ENCODE results near the gene CAP2. TPM values are rescaled to one million over a fixed set of nuclear protein-coding genes. Genes with fewer than 3 reads are reported as not detected.

Gene CAP2
- total and polyA plus RNA-seq, 2 donors (not counting 1 experiment from before 2014, with no cell fraction given) = 8.6 to 38.1 TPM

DNA sequence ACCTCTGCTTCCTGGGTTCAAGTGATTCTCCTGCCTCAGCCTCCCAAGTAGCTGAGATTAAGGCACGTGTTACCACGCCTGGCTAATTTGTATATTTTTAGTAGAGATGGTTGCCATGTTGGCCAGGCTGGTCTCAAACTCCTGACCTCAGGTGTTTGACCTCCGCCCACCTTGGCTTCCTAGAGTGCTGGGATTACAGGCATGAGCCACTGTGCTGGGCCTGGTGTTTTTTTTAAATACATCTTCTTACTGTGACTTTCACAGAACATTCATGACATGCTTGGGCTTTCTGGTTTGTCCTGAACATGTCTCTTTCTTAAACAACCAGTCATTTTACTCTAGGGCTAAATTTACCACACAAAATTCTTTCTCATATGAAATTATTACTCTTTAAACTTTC, 172.0 kb downstream of the CAP2 start:
- Histone ChIP-seq H3K27me3 (ENCODE audit: control insufficient read depth, insufficient read depth, low read length) (no peaks in the 10 kb centered on the region), H3K79me2 (ENCODE audit: control insufficient read depth, insufficient read depth, low read length) (no peaks in the 10 kb centered on the region), H3K9ac (ENCODE audit: insufficient read depth, low read length) (no peak overlapping the region), H4K20me1 (ENCODE audit: control insufficient read depth, extremely low read depth, insufficient read depth, low read length) (no peaks in the 10 kb centered on the region), H3K4me1 (ENCODE audit: control insufficient read depth, extremely low read depth, insufficient read depth, low read length) (no peaks in the 10 kb centered on the region), H2AFZ (ENCODE audit: low read length) (no peak overlapping the region), H3K4me3 (replicated peaks in 1 of 4; ENCODE audit: control extremely low read depth in 1 of 4, insufficient read depth in 1 of 4, low read depth in 3 of 4, low read length in 4 of 4) (no peak overlapping the region), H3K36me3 (ENCODE audit: control insufficient read depth, insufficient read depth, low read length) (no peaks in the 10 kb centered on the region), H3K27ac (ENCODE audit: insufficient read depth, low read length) (no peak overlapping the region), H3K9me3 (ENCODE audit: control insufficient read depth, insufficient read depth, low read depth, low read length) (no peaks in the 10 kb centered on the region), H3K4me2 (ENCODE audit: extremely low read depth, insufficient read depth, low read length) (no peak overlapping the region)
- no peak for TF ChIP-seq EZH2 (IDR thresholded peaks at IDR 0.05; ENCODE audit: low read length, missing control alignments)
- TF ChIP-seq, protein P1, sequence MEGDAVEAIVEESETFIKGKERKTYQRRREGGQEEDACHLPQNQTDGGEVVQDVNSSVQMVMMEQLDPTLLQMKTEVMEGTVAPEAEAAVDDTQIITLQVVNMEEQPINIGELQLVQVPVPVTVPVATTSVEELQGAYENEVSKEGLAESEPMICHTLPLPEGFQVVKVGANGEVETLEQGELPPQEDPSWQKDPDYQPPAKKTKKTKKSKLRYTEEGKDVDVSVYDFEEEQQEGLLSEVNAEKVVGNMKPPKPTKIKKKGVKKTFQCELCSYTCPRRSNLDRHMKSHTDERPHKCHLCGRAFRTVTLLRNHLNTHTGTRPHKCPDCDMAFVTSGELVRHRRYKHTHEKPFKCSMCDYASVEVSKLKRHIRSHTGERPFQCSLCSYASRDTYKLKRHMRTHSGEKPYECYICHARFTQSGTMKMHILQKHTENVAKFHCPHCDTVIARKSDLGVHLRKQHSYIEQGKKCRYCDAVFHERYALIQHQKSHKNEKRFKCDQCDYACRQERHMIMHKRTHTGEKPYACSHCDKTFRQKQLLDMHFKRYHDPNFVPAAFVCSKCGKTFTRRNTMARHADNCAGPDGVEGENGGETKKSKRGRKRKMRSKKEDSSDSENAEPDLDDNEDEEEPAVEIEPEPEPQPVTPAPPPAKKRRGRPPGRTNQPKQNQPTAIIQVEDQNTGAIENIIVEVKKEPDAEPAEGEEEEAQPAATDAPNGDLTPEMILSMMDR (conservative IDR thresholded peaks at IDR 0.05 in 1 of 2, IDR thresholded peaks at IDR 0.05 in 1 of 2; ENCODE audit: low read depth in 1 of 2, low read length in 2 of 2) = no peak
- DNase-seq (ENCODE audit: low read depth in 2 of 2) = no peak

DNA sequence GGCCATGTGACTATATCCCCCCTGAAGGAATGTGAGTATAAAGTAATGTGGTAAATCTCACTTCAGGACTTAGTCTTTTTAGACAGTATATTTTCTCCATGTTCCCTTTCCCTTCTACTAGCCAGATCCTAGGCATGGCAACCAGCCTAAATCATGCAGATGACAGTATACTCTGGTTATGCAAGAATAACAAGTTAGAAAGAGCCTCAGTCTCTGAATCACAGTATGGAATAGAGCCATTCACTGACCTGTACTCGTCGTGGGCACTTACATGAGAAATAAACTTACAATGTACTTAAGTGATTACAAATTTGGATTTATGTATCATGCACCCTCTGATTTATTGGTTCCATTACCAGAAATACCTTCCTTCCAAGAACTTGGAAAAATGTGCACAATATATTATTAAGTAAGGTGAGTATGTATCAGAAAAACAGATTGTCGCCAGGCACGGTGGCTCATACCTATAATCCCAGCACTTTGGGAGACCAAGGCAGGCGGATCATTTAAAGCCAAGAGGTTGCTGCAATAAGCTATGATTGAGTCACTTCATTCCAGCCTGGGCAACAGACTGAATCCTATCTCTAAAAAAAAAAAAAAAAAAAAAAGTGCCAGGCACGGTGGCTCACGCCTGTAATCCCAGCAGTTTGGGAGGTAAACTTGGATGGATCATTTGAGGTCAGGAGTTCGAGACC, 181.6 kb downstream of the CAP2 start:
- Histone ChIP-seq H3K27me3 (ENCODE audit: control insufficient read depth, insufficient read depth, low read length) (no peaks in the 10 kb centered on the region), H3K79me2 (ENCODE audit: control insufficient read depth, insufficient read depth, low read length) (no peaks in the 10 kb centered on the region), H3K4me2 (ENCODE audit: extremely low read depth, insufficient read depth, low read length) (no peak overlapping the region), H3K4me3 (replicated peaks in 1 of 4; ENCODE audit: control extremely low read depth in 1 of 4, insufficient read depth in 1 of 4, low read depth in 3 of 4, low read length in 4 of 4) (no peak overlapping the region), H3K36me3 (ENCODE audit: control insufficient read depth, insufficient read depth, low read length) (no peaks in the 10 kb centered on the region), H3K4me1 (ENCODE audit: control insufficient read depth, extremely low read depth, insufficient read depth, low read length) (no peaks in the 10 kb centered on the region), H3K9ac (ENCODE audit: insufficient read depth, low read length) (no peak overlapping the region), H2AFZ (ENCODE audit: low read length) (no peak overlapping the region), H3K27ac (ENCODE audit: insufficient read depth, low read length) (no peak overlapping the region), H4K20me1 (ENCODE audit: control insufficient read depth, extremely low read depth, insufficient read depth, low read length) (no peaks in the 10 kb centered on the region), H3K9me3 (ENCODE audit: control insufficient read depth, insufficient read depth, low read depth, low read length) (no peaks in the 10 kb centered on the region)
- no peak for TF ChIP-seq EZH2 (IDR thresholded peaks at IDR 0.05; ENCODE audit: low read length, missing control alignments)
- TF ChIP-seq, protein P1 (conservative IDR thresholded peaks at IDR 0.05 in 1 of 2, IDR thresholded peaks at IDR 0.05 in 1 of 2; ENCODE audit: low read depth in 1 of 2, low read length in 2 of 2) = no peak
- DNase-seq (ENCODE audit: low read depth in 2 of 2) = peak; percentile 89 to 91

DNA sequence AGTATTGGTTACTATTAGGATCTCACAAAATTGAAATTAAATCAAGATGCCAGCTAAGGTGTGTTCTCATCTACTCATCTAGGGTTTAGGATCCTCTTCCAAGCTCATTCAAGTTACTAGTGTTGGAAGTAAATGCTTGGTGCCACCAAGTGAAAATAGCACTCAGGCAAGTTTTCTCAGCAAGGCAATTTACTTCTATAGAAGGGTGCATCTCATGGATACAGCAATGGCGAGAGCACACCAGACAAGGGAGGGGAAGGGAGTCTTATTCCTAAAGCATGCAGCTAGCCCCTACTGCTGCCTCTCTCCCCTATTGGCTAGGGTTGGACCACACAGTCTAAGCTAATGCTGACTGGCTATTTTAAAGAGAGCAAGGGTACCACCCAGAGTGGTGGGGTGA, 183.7 kb downstream of the CAP2 start:
- TF ChIP-seq EZH2 (IDR thresholded peaks at IDR 0.05; ENCODE audit: low read length, missing control alignments) = no peak
- TF ChIP-seq, protein P1 (conservative IDR thresholded peaks at IDR 0.05 in 1 of 2, IDR thresholded peaks at IDR 0.05 in 1 of 2; ENCODE audit: low read depth in 1 of 2, low read length in 2 of 2) = no peak
- H4K20me1 ChIP-seq (ENCODE audit: control insufficient read depth, extremely low read depth, insufficient read depth, low read length) = no peaks in the 10 kb centered on the region
- H3K36me3 ChIP-seq (ENCODE audit: control insufficient read depth, insufficient read depth, low read length) = no peaks in the 10 kb centered on the region
- no peak overlapping the region for H3K4me3 ChIP-seq (replicated peaks in 1 of 4; ENCODE audit: control extremely low read depth in 1 of 4, insufficient read depth in 1 of 4, low read depth in 3 of 4, low read length in 4 of 4)
- no peaks in the 10 kb centered on the region for H3K9me3 ChIP-seq (ENCODE audit: control insufficient read depth, insufficient read depth, low read depth, low read length)
- no peaks in the 10 kb centered on the region for H3K79me2 ChIP-seq (ENCODE audit: control insufficient read depth, insufficient read depth, low read length)
- no peak for DNase-seq (ENCODE audit: low read depth in 2 of 2)
- H3K4me2 ChIP-seq (ENCODE audit: extremely low read depth, insufficient read depth, low read length) = no peak overlapping the region
- no peaks in the 10 kb centered on the region for H3K27me3 ChIP-seq (ENCODE audit: control insufficient read depth, insufficient read depth, low read length)
- H3K9ac ChIP-seq (ENCODE audit: insufficient read depth, low read length) = no peak overlapping the region
- H3K4me1 ChIP-seq (ENCODE audit: control insufficient read depth, extremely low read depth, insufficient read depth, low read length) = no peaks in the 10 kb centered on the region
- no peak overlapping the region for H2AFZ ChIP-seq (ENCODE audit: low read length)
- H3K27ac ChIP-seq (ENCODE audit: insufficient read depth, low read length) = no peak overlapping the region
